ENCODE results near the gene RALGAPA2.

DNA sequence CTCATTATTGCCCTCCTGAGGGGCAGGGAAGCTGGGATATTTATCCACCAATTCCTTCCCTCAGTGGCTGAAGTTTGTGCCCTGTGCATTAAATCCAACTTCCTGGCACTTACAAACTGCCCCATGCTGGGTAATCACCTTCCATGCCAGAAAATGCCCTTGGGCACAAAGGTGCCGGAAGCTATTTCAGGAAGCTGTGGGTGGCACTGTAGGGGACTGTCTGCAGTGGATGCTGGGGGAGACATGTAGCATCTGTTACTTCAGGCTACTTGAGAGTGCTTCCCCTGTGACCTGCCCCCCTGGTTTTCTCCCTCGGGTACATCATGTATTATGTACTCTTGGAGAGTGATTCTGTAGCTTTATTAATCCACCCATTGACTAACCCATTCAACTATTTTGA is 24.7 kb upstream of the RALGAPA2 start:
- TF ChIP-seq CTCF (IDR thresholded peaks at IDR 0.05) (no peak), POLR2AphosphoS5 (IDR thresholded peaks at IDR 0.05) (no peak), POLR2A (IDR thresholded peaks at IDR 0.05) (no peak)
